ENCODE results near the gene SHISA6.
A peak's percentile ranks its signal among the peaks of the same experiment; 100 is the strongest.

SHISA6 gene

GRCh38 chr17:11349106-11349505, 108.1 kb downstream of the SHISA6 start:
- DNase-seq (ENCODE audit: low spot score) (no peak), FAIRE-seq (no peak)

- DNase-seq (ENCODE audit: low spot score) = no peak
- FAIRE-seq = no peak
Measured at GRCh38 chr17:11351479-11351878, 110.5 kb downstream of the SHISA6 start.

- FAIRE-seq (no peak), DNase-seq (ENCODE audit: low spot score) (no peak)
Measured at GRCh38 chr17:11353601-11354000, 112.6 kb downstream of the SHISA6 start.

GRCh38 chr17:11356371-11356770, 115.4 kb downstream of the SHISA6 start:
- DNase-seq (ENCODE audit: low spot score) = no peak
- FAIRE-seq = no peak

GRCh38 chr17:11363565-11364117, 122.6 kb downstream of the SHISA6 start:
- no peak for FAIRE-seq
- no peak for DNase-seq (ENCODE audit: low spot score)

- no peak for FAIRE-seq
- DNase-seq (ENCODE audit: low spot score) = no peak
Measured at GRCh38 chr17:11366272-11366850, 125.3 kb downstream of the SHISA6 start.

- no peak for DNase-seq (ENCODE audit: low spot score)
- FAIRE-seq = no peak
Measured at GRCh38 chr17:11369575-11369974, 128.6 kb downstream of the SHISA6 start.

- DNase-seq (ENCODE audit: low spot score) = no peak
- FAIRE-seq = no peak
Measured at GRCh38 chr17:11372692-11373091, 131.7 kb downstream of the SHISA6 start.

GRCh38 chr17:11378506-11378905, 137.5 kb downstream of the SHISA6 start:
- DNase-seq (ENCODE audit: low spot score) = no peak
- FAIRE-seq = no peak

- FAIRE-seq (no peak), DNase-seq (ENCODE audit: low spot score) (no peak)
Measured at GRCh38 chr17:11380761-11381160, 139.7 kb downstream of the SHISA6 start.

- DNase-seq (ENCODE audit: low spot score) (no peak), FAIRE-seq (no peak)
Measured at GRCh38 chr17:11383157-11383556, 142.1 kb downstream of the SHISA6 start.

- FAIRE-seq = no peak
- no peak for DNase-seq (ENCODE audit: low spot score)
Measured at GRCh38 chr17:11384131-11384530, 143.1 kb downstream of the SHISA6 start.

- DNase-seq (ENCODE audit: low spot score) (no peak), FAIRE-seq (no peak)
Measured at GRCh38 chr17:11387610-11388009, 146.6 kb downstream of the SHISA6 start.

GRCh38 chr17:11388054-11388453, 147.0 kb downstream of the SHISA6 start:
- no peak for FAIRE-seq
- DNase-seq (ENCODE audit: low spot score) = no peak

GRCh38 chr17:11389583-11389982, 148.6 kb downstream of the SHISA6 start:
- DNase-seq (ENCODE audit: low spot score) = no peak
- no peak for FAIRE-seq

GRCh38 chr17:11391134-11391533, 150.1 kb downstream of the SHISA6 start:
- no peak for FAIRE-seq
- DNase-seq (ENCODE audit: low spot score) = no peak

- peak; percentile 50 for DNase-seq (ENCODE audit: low spot score)
- no peak for FAIRE-seq
Measured at GRCh38 chr17:11404431-11405276, 163.6 kb downstream of the SHISA6 start.

GRCh38 chr17:11406716-11407115, 165.7 kb downstream of the SHISA6 start:
- FAIRE-seq (no peak), DNase-seq (ENCODE audit: low spot score) (no peak)

- FAIRE-seq = no peak
- no peak for DNase-seq (ENCODE audit: low spot score)
Measured at GRCh38 chr17:11412654-11413053, 171.6 kb downstream of the SHISA6 start.

GRCh38 chr17:11418342-11418741, 177.3 kb downstream of the SHISA6 start:
- DNase-seq (ENCODE audit: low spot score) (no peak), FAIRE-seq (no peak)

- FAIRE-seq (no peak), DNase-seq (ENCODE audit: low spot score) (no peak)
Measured at GRCh38 chr17:11430751-11431150, 189.7 kb downstream of the SHISA6 start.

GRCh38 chr17:11438673-11439072, 197.7 kb downstream of the SHISA6 start:
- no peak for FAIRE-seq
- DNase-seq (ENCODE audit: low spot score) = no peak

- FAIRE-seq = no peak
- DNase-seq (ENCODE audit: low spot score) = no peak
Measured at GRCh38 chr17:11441004-11441403, 200.0 kb downstream of the SHISA6 start.

All from urothelium cell line (cell line).